T-helper 2 cell treated with Interferon-gamma antibody and Interleukin-4, amounts not matched to agents 5 μg/mL and 100 μg/mL, for 36 hours (primary cell): ENCODE measurements around the gene NES.
A peak's percentile ranks its signal among the peaks of the same experiment; 100 is the strongest.

ENCODE experiments used
- DNase-seq: peaks from one replicate; pipeline ENCODE4 v3.0.0; 2021; ENCODE audit warnings: low spot score
- H3K27ac Mint-ChIP-seq: one replicate; pipeline ENCODE4 v1.8.0; 2021; ENCODE audit warnings: mild to moderate bottlenecking, mixed read lengths
- H3K27me3 Mint-ChIP-seq: one replicate; pipeline ENCODE4 v1.8.0; 2021; ENCODE audit warnings: low read depth, mixed read lengths
- H3K36me3 Mint-ChIP-seq: one replicate; pipeline ENCODE4 v1.8.0; 2021; ENCODE audit warnings: low read depth, mixed read lengths
- H3K4me1 Mint-ChIP-seq: one replicate; pipeline ENCODE4 v1.8.0; 2021; ENCODE audit warnings: low read depth, mixed read lengths
- H3K4me3 Mint-ChIP-seq: one replicate; pipeline ENCODE4 v1.8.0; 2022; ENCODE audit warnings: mild to moderate bottlenecking, moderate library complexity, mixed read lengths
- H3K9me3 Mint-ChIP-seq: one replicate; pipeline ENCODE4 v1.8.0; 2021; ENCODE audit warnings: mixed read lengths

NES gene

GRCh38 chr1:156658496-156658895 lies 18.7 kb downstream of the NES start:
- peaks cover 41% of the 10 kb centered on the region for H3K4me1 Mint-ChIP-seq
- H3K27me3 Mint-ChIP-seq, result peaks cover 37% of the 10 kb centered on the region
- H3K9me3 Mint-ChIP-seq, result no peaks in the 10 kb centered on the region
- no peaks in the 10 kb centered on the region for H3K36me3 Mint-ChIP-seq
- H3K27ac Mint-ChIP-seq, result no peak overlapping the region
- no peak for DNase-seq
- no peak overlapping the region for H3K4me3 Mint-ChIP-seq

- no peak for DNase-seq
- Mint-ChIP-seq H3K4me3 (peak overlapping the region; percentile 65), H3K9me3 (no peaks in the 10 kb centered on the region), H3K36me3 (no peaks in the 10 kb centered on the region), H3K27me3 (peaks cover 37% of the 10 kb centered on the region), H3K4me1 (peaks cover 39% of the 10 kb centered on the region), H3K27ac (no peak overlapping the region)
These were observed 19.4 kb downstream of the NES start for GRCh38 chr1:156657741-156658319.

- H3K4me3 Mint-ChIP-seq, result peak overlapping the region; percentile 65
- no peak overlapping the region for H3K27ac Mint-ChIP-seq
- H3K9me3 Mint-ChIP-seq, result no peaks in the 10 kb centered on the region
- H3K27me3 Mint-ChIP-seq, result peaks cover 37% of the 10 kb centered on the region
- H3K36me3 Mint-ChIP-seq, result no peaks in the 10 kb centered on the region
- DNase-seq, result peak; percentile 64
- peaks cover 35% of the 10 kb centered on the region for H3K4me1 Mint-ChIP-seq
These were observed 20.1 kb downstream of the NES start for GRCh38 chr1:156656806-156657740.

- peaks cover 27% of the 10 kb centered on the region for H3K4me1 Mint-ChIP-seq
- no peaks in the 10 kb centered on the region for H3K9me3 Mint-ChIP-seq
- peaks cover 37% of the 10 kb centered on the region for H3K27me3 Mint-ChIP-seq
- DNase-seq, result no peak
- no peak overlapping the region for H3K27ac Mint-ChIP-seq
- H3K4me3 Mint-ChIP-seq, result no peak overlapping the region
- H3K36me3 Mint-ChIP-seq, result no peaks in the 10 kb centered on the region
These were observed 21.2 kb downstream of the NES start for GRCh38 chr1:156655904-156656516.

- Mint-ChIP-seq H3K27ac (no peak overlapping the region), H3K36me3 (no peaks in the 10 kb centered on the region), H3K4me1 (peaks cover 22% of the 10 kb centered on the region), H3K9me3 (no peaks in the 10 kb centered on the region), H3K4me3 (no peak overlapping the region), H3K27me3 (peaks cover 37% of the 10 kb centered on the region)
- DNase-seq, result no peak
These were observed 21.9 kb downstream of the NES start for GRCh38 chr1:156655151-156655903.

DNA sequence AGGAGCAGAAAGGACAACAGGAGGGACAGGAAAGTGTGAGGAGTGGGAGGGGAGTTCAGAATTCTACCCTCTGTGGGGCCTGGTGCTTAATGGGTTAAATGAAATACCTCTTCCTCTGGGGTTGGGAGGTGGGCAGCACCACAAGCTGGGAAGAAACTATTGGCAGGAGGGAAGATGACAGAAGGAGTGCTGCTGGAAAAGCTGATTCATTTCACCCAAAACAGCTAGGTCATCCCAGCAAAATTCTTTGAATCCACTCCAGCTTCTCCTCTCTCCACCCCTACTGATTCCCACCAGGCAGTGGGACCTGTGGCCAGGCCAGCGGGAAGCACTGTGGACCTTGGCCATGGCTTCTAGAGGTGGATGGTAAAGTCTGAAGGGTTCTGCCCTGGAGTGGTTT lies 22.5 kb downstream of the NES start:
- H3K36me3 Mint-ChIP-seq, result no peaks in the 10 kb centered on the region
- H3K27me3 Mint-ChIP-seq, result peaks cover 41% of the 10 kb centered on the region
- H3K9me3 Mint-ChIP-seq, result no peaks in the 10 kb centered on the region
- peaks cover 17% of the 10 kb centered on the region for H3K4me1 Mint-ChIP-seq
- no peak overlapping the region for H3K4me3 Mint-ChIP-seq
- no peak overlapping the region for H3K27ac Mint-ChIP-seq
- no peak for DNase-seq

GRCh38 chr1:156652992-156653355 lies 24.2 kb downstream of the NES start:
- peaks cover 51% of the 10 kb centered on the region for H3K27me3 Mint-ChIP-seq
- no peak overlapping the region for H3K27ac Mint-ChIP-seq
- H3K4me1 Mint-ChIP-seq, result peaks cover 10% of the 10 kb centered on the region
- no peak overlapping the region for H3K4me3 Mint-ChIP-seq
- DNase-seq, result no peak
- no peaks in the 10 kb centered on the region for H3K36me3 Mint-ChIP-seq
- no peaks in the 10 kb centered on the region for H3K9me3 Mint-ChIP-seq

GRCh38 chr1:156652131-156652991 lies 24.8 kb downstream of the NES start:
- Mint-ChIP-seq H3K4me1 (peaks cover 3% of the 10 kb centered on the region), H3K27me3 (peaks cover 53% of the 10 kb centered on the region), H3K36me3 (no peaks in the 10 kb centered on the region), H3K9me3 (no peaks in the 10 kb centered on the region), H3K4me3 (no peak overlapping the region), H3K27ac (no peak overlapping the region)
- DNase-seq, result no peak

DNA sequence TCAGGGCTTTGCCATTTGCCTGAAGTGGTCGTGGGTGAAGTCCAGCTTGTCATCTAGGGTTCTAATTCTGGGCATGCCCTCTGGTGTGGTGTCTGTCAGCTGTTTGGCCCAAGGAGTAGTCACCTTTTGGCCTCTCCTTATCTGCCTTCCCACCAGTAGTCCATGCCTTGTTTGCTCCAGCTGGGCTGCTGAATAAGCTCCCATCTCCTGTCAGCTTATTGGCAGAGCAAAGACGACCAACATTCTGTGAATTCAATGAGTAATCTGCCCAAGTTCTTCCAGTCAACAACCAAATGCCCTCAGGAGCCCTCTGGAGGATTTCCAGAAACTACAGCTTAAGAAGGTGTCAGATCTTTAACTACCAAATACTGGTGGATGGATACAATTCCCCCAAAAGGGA lies 28.3 kb downstream of the NES start:
- no peak overlapping the region for H3K27ac Mint-ChIP-seq

GRCh38 chr1:156648496-156648895 lies 28.7 kb downstream of the NES start:
- no peak for DNase-seq
- H3K27me3 Mint-ChIP-seq, result peaks cover 50% of the 10 kb centered on the region
- no peaks in the 10 kb centered on the region for H3K36me3 Mint-ChIP-seq
- H3K9me3 Mint-ChIP-seq, result no peaks in the 10 kb centered on the region
- H3K4me3 Mint-ChIP-seq, result no peak overlapping the region
- H3K4me1 Mint-ChIP-seq, result peaks cover 13% of the 10 kb centered on the region
- no peak overlapping the region for H3K27ac Mint-ChIP-seq

More for the DNA sequence above, 28.3 kb downstream of the NES start:
- H3K9me3 Mint-ChIP-seq, result no peaks in the 10 kb centered on the region
- DNase-seq, result no peak
- peaks cover 47% of the 10 kb centered on the region for H3K27me3 Mint-ChIP-seq
- H3K4me3 Mint-ChIP-seq, result no peak overlapping the region
- H3K4me1 Mint-ChIP-seq, result peaks cover 9% of the 10 kb centered on the region
- H3K36me3 Mint-ChIP-seq, result no peaks in the 10 kb centered on the region

GRCh38 chr1:156647351-156647750 lies 29.9 kb downstream of the NES start:
- Mint-ChIP-seq H3K9me3 (no peaks in the 10 kb centered on the region), H3K4me3 (no peak overlapping the region), H3K27me3 (peaks cover 60% of the 10 kb centered on the region), H3K4me1 (peaks cover 21% of the 10 kb centered on the region), H3K36me3 (no peaks in the 10 kb centered on the region), H3K27ac (no peak overlapping the region)
- no peak for DNase-seq

- peaks cover 22% of the 10 kb centered on the region for H3K4me1 Mint-ChIP-seq
- H3K27ac Mint-ChIP-seq, result no peak overlapping the region
- peaks cover 61% of the 10 kb centered on the region for H3K27me3 Mint-ChIP-seq
- DNase-seq, result no peak
- H3K4me3 Mint-ChIP-seq, result no peak overlapping the region
- H3K36me3 Mint-ChIP-seq, result no peaks in the 10 kb centered on the region
- H3K9me3 Mint-ChIP-seq, result no peaks in the 10 kb centered on the region
These were observed 30.4 kb downstream of the NES start for GRCh38 chr1:156646738-156647211.

DNA sequence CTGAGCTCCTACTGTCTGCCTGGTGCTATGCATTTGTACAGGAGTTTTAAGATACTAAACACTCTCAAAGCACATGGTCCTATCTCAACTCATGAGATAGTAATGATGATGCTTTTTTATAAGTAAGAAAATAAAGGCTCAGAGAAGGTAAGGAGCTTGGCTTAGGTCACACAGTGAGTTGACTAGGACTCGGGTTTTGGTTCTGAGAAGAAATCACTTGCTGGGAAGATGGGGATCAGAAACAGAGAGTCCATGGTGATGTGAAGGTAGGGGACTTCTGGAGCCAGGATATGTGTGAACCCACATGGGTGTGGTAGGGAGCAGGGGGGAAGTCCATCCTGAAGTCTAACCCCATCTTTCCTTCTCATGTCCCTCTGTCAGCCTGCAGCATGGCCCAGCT lies 31.5 kb downstream of the NES start:
- Mint-ChIP-seq H3K27ac (no peak overlapping the region), H3K36me3 (no peaks in the 10 kb centered on the region), H3K4me1 (peaks cover 25% of the 10 kb centered on the region)

More for the DNA sequence above, 31.5 kb downstream of the NES start:
- DNase-seq, result no peak
- H3K9me3 Mint-ChIP-seq, result no peaks in the 10 kb centered on the region
- no peak overlapping the region for H3K4me3 Mint-ChIP-seq
- peaks cover 72% of the 10 kb centered on the region for H3K27me3 Mint-ChIP-seq
